ENCODE data around the gene BTNL9.
"Not testable (repeated sequence)": the region's sequence is repeated elsewhere in the genome, so short reads cannot be mapped to it uniquely, and the experiment has no call there.

BTNL9 gene

DNA sequence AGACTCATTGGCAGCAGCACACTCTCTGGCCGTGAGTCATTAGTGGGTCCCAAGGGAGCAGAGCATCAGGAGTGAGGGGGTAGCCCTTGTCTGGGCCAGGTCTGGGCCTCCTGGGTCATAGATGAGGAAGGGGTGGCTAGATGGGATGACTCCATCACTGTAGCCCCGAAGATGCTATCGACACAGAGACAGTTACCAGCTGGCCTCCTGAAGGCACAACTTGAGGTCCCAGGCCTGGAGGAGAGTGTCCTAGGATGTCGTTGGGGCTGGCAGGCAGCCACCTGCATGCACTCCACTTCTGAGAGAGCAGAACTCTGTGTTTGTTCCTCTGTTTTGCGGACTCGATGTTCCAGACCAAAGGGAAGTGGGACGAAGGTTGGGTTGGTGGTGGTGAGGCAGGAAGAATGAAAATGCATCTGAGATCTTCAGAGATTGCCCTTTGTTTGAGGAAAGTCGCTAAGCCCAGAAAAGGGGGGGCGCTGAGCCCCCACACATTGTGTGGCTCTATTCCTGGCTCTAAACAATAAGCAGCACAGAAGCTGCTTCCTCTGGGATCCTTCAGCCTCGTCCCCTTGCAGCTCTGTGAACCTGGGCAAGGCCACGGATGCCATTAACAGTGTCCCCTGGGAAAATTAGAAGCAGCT is 4.7 kb downstream of the BTNL9 start:
- Histone ChIP-seq H3K27me3 (replicated peaks; ENCODE audit: insufficient read depth, low read length) (peaks cover 64% of the 10 kb centered on the region), H3K9me3 (replicated peaks; ENCODE audit: insufficient read depth, low read length) (no peaks in the 10 kb centered on the region), H3K79me2 (ENCODE audit: low read length) (no peaks in the 10 kb centered on the region), H3K4me1 (ENCODE audit: low read length) (no peaks in the 10 kb centered on the region), H3K27ac (ENCODE audit: low read length) (no peak overlapping the region), H3K9ac (ENCODE audit: low read length) (no peak overlapping the region), H3K9me2 (replicated peaks; ENCODE audit: insufficient read depth, low read length) (no peaks in the 10 kb centered on the region), H3K36me3 (replicated peaks; ENCODE audit: insufficient read depth, low read length) (no peaks in the 10 kb centered on the region), H4K20me1 (ENCODE audit: insufficient read depth, low read length) (no peaks in the 10 kb centered on the region), H3F3A (ENCODE audit: insufficient read depth, low read length) (no peaks in the 10 kb centered on the region), H3K4me2 (ENCODE audit: low read depth, low read length) (no peak overlapping the region), H3K4me3 (ENCODE audit: low read length) (no peak overlapping the region), H2AFZ (ENCODE audit: low read length) (no peak overlapping the region)
- no peak for DNase-seq
- no peak for TF ChIP-seq EZH2 (optimal IDR thresholded peaks at IDR 0.05; ENCODE audit: low read depth, low read length)
- TF ChIP-seq, protein P1, sequence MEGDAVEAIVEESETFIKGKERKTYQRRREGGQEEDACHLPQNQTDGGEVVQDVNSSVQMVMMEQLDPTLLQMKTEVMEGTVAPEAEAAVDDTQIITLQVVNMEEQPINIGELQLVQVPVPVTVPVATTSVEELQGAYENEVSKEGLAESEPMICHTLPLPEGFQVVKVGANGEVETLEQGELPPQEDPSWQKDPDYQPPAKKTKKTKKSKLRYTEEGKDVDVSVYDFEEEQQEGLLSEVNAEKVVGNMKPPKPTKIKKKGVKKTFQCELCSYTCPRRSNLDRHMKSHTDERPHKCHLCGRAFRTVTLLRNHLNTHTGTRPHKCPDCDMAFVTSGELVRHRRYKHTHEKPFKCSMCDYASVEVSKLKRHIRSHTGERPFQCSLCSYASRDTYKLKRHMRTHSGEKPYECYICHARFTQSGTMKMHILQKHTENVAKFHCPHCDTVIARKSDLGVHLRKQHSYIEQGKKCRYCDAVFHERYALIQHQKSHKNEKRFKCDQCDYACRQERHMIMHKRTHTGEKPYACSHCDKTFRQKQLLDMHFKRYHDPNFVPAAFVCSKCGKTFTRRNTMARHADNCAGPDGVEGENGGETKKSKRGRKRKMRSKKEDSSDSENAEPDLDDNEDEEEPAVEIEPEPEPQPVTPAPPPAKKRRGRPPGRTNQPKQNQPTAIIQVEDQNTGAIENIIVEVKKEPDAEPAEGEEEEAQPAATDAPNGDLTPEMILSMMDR (IDR thresholded peaks at IDR 0.05; ENCODE audit: low read length) = no peak
- no peak for TF ChIP-seq EZH2phosphoT487 (IDR thresholded peaks at IDR 0.05; ENCODE audit: low read length)

DNA sequence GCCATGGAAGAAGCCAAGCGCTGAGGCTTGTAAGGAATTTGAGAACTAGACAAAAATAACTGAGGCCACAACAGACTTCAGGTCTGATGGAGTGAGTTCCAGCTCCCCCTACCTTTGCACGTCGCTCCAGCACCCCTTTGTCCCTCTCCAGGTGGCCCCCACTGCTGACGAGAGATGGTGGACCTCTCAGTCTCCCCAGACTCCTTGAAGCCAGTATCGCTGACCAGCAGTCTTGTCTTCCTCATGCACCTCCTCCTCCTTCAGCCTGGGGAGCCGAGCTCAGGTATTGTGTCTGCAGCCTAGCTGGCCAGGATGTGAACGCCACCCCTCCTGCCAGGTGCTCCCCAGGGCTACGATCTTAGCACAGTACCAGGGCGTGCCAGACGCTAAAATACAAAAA is 5.2 kb downstream of the BTNL9 start:
- H3K79me2 ChIP-seq (ENCODE audit: low read length) = no peaks in the 10 kb centered on the region
- H3K36me3 ChIP-seq (replicated peaks; ENCODE audit: insufficient read depth, low read length) = no peaks in the 10 kb centered on the region
- H3K4me3 ChIP-seq (ENCODE audit: low read length) = no peak overlapping the region
- no peaks in the 10 kb centered on the region for H3K9me2 ChIP-seq (replicated peaks; ENCODE audit: insufficient read depth, low read length)
- no peaks in the 10 kb centered on the region for H3K9me3 ChIP-seq (replicated peaks; ENCODE audit: insufficient read depth, low read length)
- peaks cover 64% of the 10 kb centered on the region for H3K27me3 ChIP-seq (replicated peaks; ENCODE audit: insufficient read depth, low read length)
- no peaks in the 10 kb centered on the region for H4K20me1 ChIP-seq (ENCODE audit: insufficient read depth, low read length)
- DNase-seq = no peak
- no peaks in the 10 kb centered on the region for H3K4me1 ChIP-seq (ENCODE audit: low read length)
- H3K9ac ChIP-seq (ENCODE audit: low read length) = no peak overlapping the region
- TF ChIP-seq EZH2phosphoT487 (IDR thresholded peaks at IDR 0.05; ENCODE audit: low read length) = no peak
- TF ChIP-seq, protein P1 (IDR thresholded peaks at IDR 0.05; ENCODE audit: low read length) = no peak
- no peak for TF ChIP-seq EZH2 (optimal IDR thresholded peaks at IDR 0.05; ENCODE audit: low read depth, low read length)
- H3F3A ChIP-seq (ENCODE audit: insufficient read depth, low read length) = no peaks in the 10 kb centered on the region
- no peak overlapping the region for H2AFZ ChIP-seq (ENCODE audit: low read length)
- H3K27ac ChIP-seq (ENCODE audit: low read length) = no peak overlapping the region
- no peak overlapping the region for H3K4me2 ChIP-seq (ENCODE audit: low read depth, low read length)

DNA sequence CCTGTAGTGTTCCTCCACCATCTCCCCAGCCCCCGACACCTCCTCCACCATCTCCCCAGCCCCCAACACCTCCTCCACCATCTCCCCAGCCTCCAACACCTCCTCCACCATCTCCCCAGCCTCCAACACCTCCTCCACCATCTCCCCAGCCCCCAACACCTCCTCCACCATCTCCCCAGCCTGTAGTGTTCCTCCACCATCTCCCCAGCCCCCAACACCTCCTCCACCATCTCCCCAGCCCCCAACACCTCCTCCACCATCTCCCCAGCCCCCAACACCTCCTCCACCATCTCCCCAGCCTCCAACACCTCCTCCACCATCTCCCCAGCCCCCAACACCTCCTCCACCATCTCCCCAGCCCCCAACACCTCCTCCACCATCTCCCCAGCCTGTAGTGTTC is 5.8 kb downstream of the BTNL9 start:
- H3K9me3 ChIP-seq (replicated peaks; ENCODE audit: insufficient read depth, low read length); H3K4me3 ChIP-seq (ENCODE audit: low read length); H3F3A ChIP-seq (ENCODE audit: insufficient read depth, low read length); H3K27ac ChIP-seq (ENCODE audit: low read length); H3K9me2 ChIP-seq (replicated peaks; ENCODE audit: insufficient read depth, low read length); DNase-seq; H2AFZ ChIP-seq (ENCODE audit: low read length); H4K20me1 ChIP-seq (ENCODE audit: insufficient read depth, low read length); H3K9ac ChIP-seq (ENCODE audit: low read length); H3K36me3 ChIP-seq (replicated peaks; ENCODE audit: insufficient read depth, low read length); H3K4me1 ChIP-seq (ENCODE audit: low read length); H3K4me2 ChIP-seq (ENCODE audit: low read depth, low read length); H3K79me2 ChIP-seq (ENCODE audit: low read length): not testable (repeated sequence)
- H3K27me3 ChIP-seq (replicated peaks; ENCODE audit: insufficient read depth, low read length) = peaks cover 64% of the 10 kb centered on the region

DNA sequence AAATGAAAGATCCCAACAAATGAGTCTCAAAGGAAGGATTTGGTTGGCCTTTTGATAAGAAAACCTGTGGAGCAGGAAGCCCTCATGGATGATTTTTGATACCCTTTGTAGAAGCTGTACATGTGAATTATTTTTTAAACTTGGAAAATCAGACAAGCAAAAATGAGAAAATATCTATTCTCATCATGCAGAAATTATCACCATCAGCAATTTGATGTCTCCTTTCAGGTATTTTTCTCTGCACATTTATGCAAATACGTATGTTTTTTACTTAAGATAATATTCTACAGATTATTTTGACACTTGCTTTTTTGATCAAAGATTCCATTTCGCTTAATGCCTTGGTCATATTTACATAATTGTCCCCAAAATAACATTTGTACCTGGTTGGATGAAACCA is 7.2 kb downstream of the BTNL9 start:
- Histone ChIP-seq H2AFZ (ENCODE audit: low read length) (no peak overlapping the region), H3K4me1 (ENCODE audit: low read length) (no peaks in the 10 kb centered on the region), H3F3A (ENCODE audit: insufficient read depth, low read length) (no peaks in the 10 kb centered on the region), H3K4me2 (ENCODE audit: low read depth, low read length) (no peak overlapping the region), H3K9ac (ENCODE audit: low read length) (no peak overlapping the region), H3K79me2 (ENCODE audit: low read length) (no peaks in the 10 kb centered on the region), H3K9me3 (replicated peaks; ENCODE audit: insufficient read depth, low read length) (no peaks in the 10 kb centered on the region), H4K20me1 (ENCODE audit: insufficient read depth, low read length) (no peaks in the 10 kb centered on the region), H3K36me3 (replicated peaks; ENCODE audit: insufficient read depth, low read length) (no peaks in the 10 kb centered on the region), H3K9me2 (replicated peaks; ENCODE audit: insufficient read depth, low read length) (no peaks in the 10 kb centered on the region), H3K27me3 (replicated peaks; ENCODE audit: insufficient read depth, low read length) (peaks cover 62% of the 10 kb centered on the region), H3K4me3 (ENCODE audit: low read length) (no peak overlapping the region), H3K27ac (ENCODE audit: low read length) (no peak overlapping the region)
- DNase-seq = no peak
- TF ChIP-seq, protein P1 (IDR thresholded peaks at IDR 0.05; ENCODE audit: low read length) = no peak
- no peak for TF ChIP-seq EZH2 (optimal IDR thresholded peaks at IDR 0.05; ENCODE audit: low read depth, low read length)
- no peak for TF ChIP-seq EZH2phosphoT487 (IDR thresholded peaks at IDR 0.05; ENCODE audit: low read length)
